H1 (cell line): Measurements from ENCODE around the gene TFF3. TPM values are rescaled to one million over a fixed set of nuclear protein-coding genes. Genes with fewer than 3 reads are reported as not detected.

ENCODE experiments used
- CTCF ChIA-PET: fragments of 300-600 bp; sonication (Branson Sonifier 250); formaldehyde crosslinking; loops from one replicate; lab custom pipeline; 2021; ENCODE audit not compliant: partially characterized antibody; lab: Charles Lee
- POLR2A ChIA-PET: fragments of 300-600 bp; sonication (Branson Sonifier 250); formaldehyde crosslinking; loops from one replicate; lab custom pipeline; 2021; ENCODE audit warnings: inconsistent platforms; ENCODE audit not compliant: partially characterized antibody; lab: Charles Lee
- DNase-seq, 2 experiments: peaks; one replicate each; pipeline versions ENCODE4 v3.0.0 to v3.0.0-alpha.2; 2010 to 2022; ENCODE audit warnings: low spot score in 2 of 2, low read depth in 1 of 2, mixed read lengths in 1 of 2
- FAIRE-seq: peaks from 2 replicates; lab custom pipeline; 2011; peaks lifted over from hg19 to GRCh38; lab: Jason Lieb, UNC
- H2AFZ ChIP-seq: 2 replicates; pipeline ENCODE4 v1.8.1; 2012; ENCODE audit warnings: low read length, inconsistent platforms
- H2AK5ac ChIP-seq: 2 replicates; pipeline ENCODE4 v1.6.1; 2013; ENCODE audit warnings: low read depth, low read length
- H2BK120ac ChIP-seq: replicated peaks from 2 replicates; pipeline ENCODE3; 2013; ENCODE audit warnings: low read depth, low read length, inconsistent platforms
- H2BK12ac ChIP-seq: 2 replicates; pipeline ENCODE4 v1.6.1; 2013; ENCODE audit warnings: low read depth, low read length
- H2BK15ac ChIP-seq: 2 replicates; pipeline ENCODE4 v1.6.1; 2013; ENCODE audit warnings: low read length
- H2BK20ac ChIP-seq: 2 replicates; pipeline ENCODE4 v1.6.1; 2013; ENCODE audit warnings: low read length
- H2BK5ac ChIP-seq: 2 replicates; pipeline ENCODE4 v1.6.1; 2013; ENCODE audit warnings: low read depth, low read length
- H3K14ac ChIP-seq: 2 replicates; pipeline ENCODE4 v1.6.1; 2013; ENCODE audit warnings: inconsistent platforms; ENCODE audit not compliant: insufficient read length
- H3K18ac ChIP-seq: 2 replicates; pipeline ENCODE4 v1.6.1; 2013; ENCODE audit warnings: low read length; ENCODE audit errors: extremely low read depth
- H3K23ac ChIP-seq: 2 replicates; pipeline ENCODE4 v1.6.1; 2013; ENCODE audit warnings: inconsistent platforms; ENCODE audit not compliant: insufficient read length
- H3K23me2 ChIP-seq: 2 replicates; pipeline ENCODE4 v1.6.1; 2013; ENCODE audit warnings: low read depth, low read length
- H3K27ac ChIP-seq: 2 replicates; pipeline ENCODE4 v1.6.1; 2011; ENCODE audit warnings: low read depth, low read length, inconsistent platforms
- H3K27me3 ChIP-seq, 4 experiments: replicated peaks in 1 of 4; 1 replicate in 1 of 4; 2 replicates in 3 of 4; pipeline versions ENCODE4 v1.6.1 to v1.8.1; 2011 to 2013; ENCODE audit warnings: low read length in 3 of 4, mild to moderate bottlenecking in 3 of 4, inconsistent platforms in 2 of 4, mixed read lengths in 2 of 4, moderate library complexity in 1 of 4; ENCODE audit not compliant: control insufficient read depth in 3 of 4, insufficient read depth in 3 of 4; ENCODE audit errors: extremely low read depth in 1 of 4
- H3K36me3 ChIP-seq, 4 experiments: 2 replicates each; pipeline versions ENCODE4 v1.6.1 to v1.8.1; 2011 to 2013; ENCODE audit warnings: mild to moderate bottlenecking in 4 of 4, low read length in 3 of 4, moderate library complexity in 2 of 4, control low read depth in 1 of 4, inconsistent platforms in 1 of 4; ENCODE audit not compliant: insufficient read depth in 4 of 4, control insufficient read depth in 2 of 4
- H3K4ac ChIP-seq: replicated peaks from 2 replicates; pipeline ENCODE3; 2013; ENCODE audit warnings: low read length, low read depth, mixed read lengths, inconsistent platforms; ENCODE audit not compliant: insufficient read length
- H3K4me1 ChIP-seq, 4 experiments: replicated peaks in 1 of 4; 1 replicate in 1 of 4; 2 replicates in 3 of 4; pipeline versions ENCODE4 v1.6.1 to v1.8.1; 2011 to 2013; ENCODE audit warnings: low read length in 3 of 4, inconsistent platforms in 2 of 4, mixed read lengths in 1 of 4; ENCODE audit not compliant: insufficient read depth in 4 of 4, control insufficient read depth in 3 of 4
- H3K4me2 ChIP-seq, 2 experiments: 2 replicates each; pipeline versions ENCODE4 v1.6.1 to v1.8.1; 2011 to 2013; ENCODE audit warnings: low read depth in 2 of 2, low read length in 2 of 2, control low read depth in 1 of 2, inconsistent platforms in 1 of 2, mild to moderate bottlenecking in 1 of 2; ENCODE audit not compliant: insufficient read depth in 1 of 2
- H3K4me3 ChIP-seq, 4 experiments: fragments of 200-600, 300-600 bp in 1 of 4; sonication (generic), shearing (Covaris generic), sonication (Bioruptor Twin) in 1 of 4; 2 replicates each; pipeline versions ENCODE4 v1.5.1 to v1.8.1; 2011 to 2016; ENCODE audit warnings: low read length in 4 of 4, low read depth in 3 of 4, control low read depth in 2 of 4, inconsistent platforms in 2 of 4, mild to moderate bottlenecking in 2 of 4, mixed read lengths in 1 of 4, moderate library complexity in 1 of 4; ENCODE audit not compliant: insufficient read depth in 2 of 4; ENCODE audit errors: extremely low read depth in 1 of 4
- H3K56ac ChIP-seq: replicated peaks from 2 replicates; pipeline ENCODE3; 2013; ENCODE audit warnings: low read depth, mild to moderate bottlenecking, mixed read lengths, low read length, inconsistent platforms; ENCODE audit not compliant: insufficient read length
- H3K79me1 ChIP-seq: 2 replicates; pipeline ENCODE4 v1.6.1; 2013; ENCODE audit warnings: low read depth, low read length, control low read depth
- H3K79me2 ChIP-seq, 2 experiments: 2 replicates each; pipeline versions ENCODE4 v1.6.1 to v1.8.1; 2012 to 2013; ENCODE audit warnings: low read length in 2 of 2, mild to moderate bottlenecking in 2 of 2, inconsistent platforms in 1 of 2; ENCODE audit not compliant: insufficient read depth in 2 of 2, control insufficient read depth in 1 of 2
- H3K9ac ChIP-seq, 4 experiments: replicated peaks in 1 of 4; 1 replicate in 1 of 4; 2 replicates in 3 of 4; pipeline versions ENCODE4 v1.6.1 to v1.8.1; 2011 to 2013; ENCODE audit warnings: low read depth in 3 of 4, low read length in 3 of 4, control low read depth in 2 of 4, mild to moderate bottlenecking in 2 of 4, moderate library complexity in 2 of 4, inconsistent platforms in 1 of 4; ENCODE audit errors: extremely low read depth in 1 of 4
- H3K9me3 ChIP-seq, 2 experiments: 2 replicates each; pipeline versions ENCODE4 v1.6.1 to v1.8.1; 2012 to 2013; ENCODE audit warnings: mild to moderate bottlenecking in 2 of 2, moderate library complexity in 2 of 2, control low read depth in 1 of 2, inconsistent platforms in 1 of 2, low read depth in 1 of 2, low read length in 1 of 2, mixed read lengths in 1 of 2; ENCODE audit not compliant: insufficient read depth in 2 of 2
- H4K20me1 ChIP-seq, 2 experiments: replicated peaks in 1 of 2; 2 replicates each; pipeline versions ENCODE3 to v1.8.1; 2011 to 2013; ENCODE audit warnings: inconsistent platforms in 2 of 2, low read length in 2 of 2, mild to moderate bottlenecking in 1 of 2; ENCODE audit not compliant: insufficient read depth in 2 of 2, control insufficient read depth in 1 of 2
- H4K5ac ChIP-seq: 2 replicates; pipeline ENCODE4 v1.6.1; 2013; ENCODE audit warnings: low read length, low read depth, mixed read lengths, inconsistent platforms; ENCODE audit not compliant: insufficient read length
- H4K8ac ChIP-seq: 2 replicates; pipeline ENCODE4 v1.8.0; 2013; ENCODE audit warnings: mild to moderate bottlenecking, moderate library complexity, low read length, inconsistent platforms; ENCODE audit not compliant: insufficient read depth; ENCODE audit errors: extremely low read depth
- H4K91ac ChIP-seq: replicated peaks from 2 replicates; pipeline ENCODE3; 2013; ENCODE audit warnings: low read length, mixed read lengths, inconsistent platforms; ENCODE audit not compliant: insufficient read length
- BRCA1 ChIP-seq: IDR thresholded peaks from 2 replicates; pipeline ENCODE4 v1.6.1; 2012; ENCODE audit warnings: low read depth, low read length, improper control_type of control experiment
- CTBP2 ChIP-seq: IDR thresholded peaks from 2 replicates; pipeline ENCODE4 v1.7.0; 2011; ENCODE audit warnings: borderline replicate concordance, mild to moderate bottlenecking, moderate library complexity, mixed read lengths, low read length; ENCODE audit not compliant: insufficient read depth, insufficient read length
- WGBS, 2 experiments: shearing (Covaris generic) in 1 of 2; methylation state at CpG; one replicate each; pipeline versions ENCODE4 v1.1.6 to v1.1.7; 2013 to 2015; ENCODE audit warnings: low lambda C conversion rate in 2 of 2, mixed read lengths in 2 of 2, inconsistent platforms in 1 of 2, low coverage in 1 of 2, missing lambda C conversion rate in 1 of 2; ENCODE audit not compliant: insufficient replicate concordance in 2 of 2, insufficient coverage in 1 of 2, insufficient read length in 1 of 2; ENCODE audit errors: extremely low coverage in 1 of 2, missing lambda C conversion rate in 1 of 2; 5-methylcytosine and 5-hydroxymethylcytosine counted together
- polyA plus RNA-seq, 7 experiments: library from polyadenylated mRNA; depleted of rRNA in 3 of 7; stranded (reverse) in 5 of 7; unstranded in 2 of 7; fragments of >200 nt in 5 of 7; fragments of 200-250 nt in 2 of 7; gene quantifications; 1 replicate in 5 of 7; 2 replicates in 1 of 7; 4 replicates in 1 of 7; pipeline versions ENCODE4 v1.2.1 to v1.2.3, GENCODE V29; 2011 to 2013; ENCODE audit warnings: missing spikeins in 2 of 7, mixed read lengths in 2 of 7
- total RNA-seq: library from RNA; stranded (reverse); fragmentation: NEBNext Ultra II Directional; extraction: Animal tissue kit (Norgen Biotek cat#: 25700); gene quantifications from 2 replicates; pipeline ENCODE4 v1.2.1, GENCODE V29; 2021
- TF ChIP-seq, protein P1 (sequence below): IDR thresholded peaks from 2 replicates; pipeline ENCODE4 v1.6.1; 2011; ENCODE audit warnings: low read depth, mild to moderate bottlenecking, low read length; ENCODE audit not compliant: insufficient read depth

The TFF3 gene
- total and polyA plus RNA-seq, 2 of the 8 experiments (the other 6 are each of a cell fraction or from before 2014, with no cell fraction given) = 1.7 to 6.7 TPM

DNA sequence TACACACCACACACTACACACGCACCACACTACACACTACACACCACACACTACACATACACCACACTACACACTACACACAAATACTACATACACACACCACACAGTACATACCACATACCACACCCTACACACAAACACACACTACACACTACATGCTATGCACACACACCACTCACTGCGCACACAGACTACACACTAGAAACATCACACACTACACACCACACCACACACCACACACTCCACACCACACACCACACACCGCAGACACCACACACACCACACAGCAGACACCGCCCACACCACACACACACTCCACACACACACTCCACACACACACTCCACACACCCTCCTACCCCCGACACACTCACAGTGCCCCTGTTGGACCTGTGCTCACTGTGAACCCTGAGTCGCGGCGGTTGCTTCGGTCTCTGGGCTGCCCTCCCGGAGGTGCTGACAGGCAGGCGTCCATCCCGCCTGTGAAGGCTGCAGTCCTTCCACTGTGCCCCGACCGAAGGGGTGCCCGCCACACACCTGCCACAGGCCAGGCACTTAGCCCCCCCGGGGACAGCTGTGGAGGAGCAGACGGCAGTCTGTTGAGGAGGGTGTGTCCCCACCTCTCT, 21.4 kb downstream of the TFF3 start:
- no peak overlapping the region for H3K4ac ChIP-seq
- peaks cover 8% of the 10 kb centered on the region for H3K79me1 ChIP-seq
- peak overlapping the region; percentile 42; the same call in 1 of the 2 replicates for H2BK12ac ChIP-seq
- peak overlapping the region; percentile 81 for H3K56ac ChIP-seq
- H3K36me3 ChIP-seq = no peaks in the 10 kb centered on the region; a peak in 1 of 8 replicates
- no peak overlapping the region for H2AFZ ChIP-seq
- peaks cover 0 to 11% of the 10 kb centered on the region in 2 experiments for H4K20me1 ChIP-seq
- DNase-seq = no peak
- ChIA-PET CTCF (interaction anchor here (1.6 kb wide), 1 partner anchor 118 kb away, joined by 4 read pairs; no protein-coding TSS in a partner anchor), POLR2A (no interaction called here)
- H3K4me1 ChIP-seq = no peaks in the 10 kb centered on the region
- H3K23ac ChIP-seq = no peak overlapping the region
- H2BK5ac ChIP-seq = no peak overlapping the region
- H3K23me2 ChIP-seq = peaks cover 16% of the 10 kb centered on the region; the same call in 1 of the 2 replicates
- no peak overlapping the region for H3K4me3 ChIP-seq
- H3K14ac ChIP-seq = no peak overlapping the region
- no peak overlapping the region for H4K5ac ChIP-seq
- H3K27me3 ChIP-seq = no peaks in the 10 kb centered on the region; a peak in 1 of 7 replicates
- H2BK120ac ChIP-seq = no peak overlapping the region
- H3K18ac ChIP-seq = no peak overlapping the region
- 60 to 91% methylated on average over 1 to 17 of the region's 17 CpGs for WGBS, 2 experiments
- no peak overlapping the region for H3K27ac ChIP-seq
- no peak overlapping the region; a peak in 1 of 4 replicates for H3K4me2 ChIP-seq
- peak overlapping the region; percentile 97; the same call in 1 of the 2 replicates for H2AK5ac ChIP-seq
- peaks cover 0 to 5% of the 10 kb centered on the region in 2 experiments; a peak in 2 of 4 replicates for H3K9me3 ChIP-seq
- no peak for FAIRE-seq
- no peak overlapping the region for H2BK20ac ChIP-seq
- peak overlapping the region; percentile 44 for H4K91ac ChIP-seq
- no peak overlapping the region; the same call in 1 of the 2 replicates for H2BK15ac ChIP-seq
- H4K8ac ChIP-seq = no peak overlapping the region
- no peak overlapping the region for H3K9ac ChIP-seq
- H3K79me2 ChIP-seq = no peaks in the 10 kb centered on the region
- no peak for TF ChIP-seq CTBP2
- no peak for TF ChIP-seq BRCA1
- TF ChIP-seq, protein P1, sequence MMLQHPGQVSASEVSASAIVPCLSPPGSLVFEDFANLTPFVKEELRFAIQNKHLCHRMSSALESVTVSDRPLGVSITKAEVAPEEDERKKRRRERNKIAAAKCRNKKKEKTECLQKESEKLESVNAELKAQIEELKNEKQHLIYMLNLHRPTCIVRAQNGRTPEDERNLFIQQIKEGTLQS = no peak
